Measurements from ENCODE around the gene STK39.

The STK39 gene

DNA sequence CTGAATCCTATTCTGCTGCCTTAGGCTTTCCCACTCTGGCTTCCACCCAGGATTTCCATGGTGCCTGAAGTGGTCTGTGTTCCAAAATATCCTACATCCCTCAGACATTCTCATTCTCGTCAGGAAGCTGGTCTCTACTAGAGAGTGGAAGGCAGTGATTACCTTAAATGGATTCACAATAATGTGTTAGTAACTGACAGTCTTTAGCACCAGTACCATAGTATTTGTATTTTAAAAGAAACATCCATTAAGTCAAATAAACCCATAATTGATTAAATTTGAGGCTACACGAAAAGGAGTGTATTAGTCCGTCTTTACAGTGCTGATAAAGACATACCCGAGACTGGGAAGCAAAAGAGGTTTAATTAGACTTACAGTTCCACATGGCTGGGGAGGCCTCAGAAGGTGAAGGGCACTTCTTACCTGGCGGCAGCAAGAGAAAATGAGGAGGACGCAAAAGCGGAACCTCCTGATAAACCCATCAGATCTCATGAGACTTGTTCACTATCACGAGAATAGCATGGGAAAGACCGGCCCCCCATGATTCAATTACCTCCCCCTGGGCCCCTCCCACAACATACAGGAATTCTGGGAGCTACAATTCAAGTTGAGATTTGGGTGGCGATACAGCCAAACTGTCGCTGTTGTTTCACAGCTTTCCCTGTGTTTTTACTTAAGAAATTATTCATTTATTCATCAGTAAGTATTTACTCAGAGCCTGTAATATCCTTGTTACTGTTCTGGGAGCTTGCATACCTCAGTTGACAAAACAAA, 306.5 kb downstream of the STK39 start:
- Histone ChIP-seq H3K79me2 (ENCODE audit: insufficient read depth, low read length) (no peaks in the 10 kb centered on the region), H3K4me3 (ENCODE audit: low read depth in 1 of 2, low read length in 2 of 2) (no peak overlapping the region), H3K9me3 (ENCODE audit: insufficient read depth, low read length, severe bottlenecking) (no peaks in the 10 kb centered on the region), H3K27me3 (ENCODE audit: insufficient read depth, low read length, poor library complexity) (peaks cover 3% of the 10 kb centered on the region), H4K20me1 (ENCODE audit: insufficient read depth, low read length) (no peaks in the 10 kb centered on the region), H3K4me2 (ENCODE audit: insufficient read depth, low read length) (no peak overlapping the region), H2AFZ (ENCODE audit: low read depth, low read length) (no peak overlapping the region), H3K27ac (ENCODE audit: low read length) (no peak overlapping the region), H3K4me1 (ENCODE audit: insufficient read depth, low read length) (no peaks in the 10 kb centered on the region), H3K9ac (ENCODE audit: low read depth, low read length) (no peak overlapping the region), H3K36me3 (ENCODE audit: insufficient read depth, low read length) (no peaks in the 10 kb centered on the region)
- no peak for TF ChIP-seq EZH2 (IDR thresholded peaks at IDR 0.05; ENCODE audit: borderline replicate concordance, low read depth, low read length, severe bottlenecking)
- TF ChIP-seq, protein P1, sequence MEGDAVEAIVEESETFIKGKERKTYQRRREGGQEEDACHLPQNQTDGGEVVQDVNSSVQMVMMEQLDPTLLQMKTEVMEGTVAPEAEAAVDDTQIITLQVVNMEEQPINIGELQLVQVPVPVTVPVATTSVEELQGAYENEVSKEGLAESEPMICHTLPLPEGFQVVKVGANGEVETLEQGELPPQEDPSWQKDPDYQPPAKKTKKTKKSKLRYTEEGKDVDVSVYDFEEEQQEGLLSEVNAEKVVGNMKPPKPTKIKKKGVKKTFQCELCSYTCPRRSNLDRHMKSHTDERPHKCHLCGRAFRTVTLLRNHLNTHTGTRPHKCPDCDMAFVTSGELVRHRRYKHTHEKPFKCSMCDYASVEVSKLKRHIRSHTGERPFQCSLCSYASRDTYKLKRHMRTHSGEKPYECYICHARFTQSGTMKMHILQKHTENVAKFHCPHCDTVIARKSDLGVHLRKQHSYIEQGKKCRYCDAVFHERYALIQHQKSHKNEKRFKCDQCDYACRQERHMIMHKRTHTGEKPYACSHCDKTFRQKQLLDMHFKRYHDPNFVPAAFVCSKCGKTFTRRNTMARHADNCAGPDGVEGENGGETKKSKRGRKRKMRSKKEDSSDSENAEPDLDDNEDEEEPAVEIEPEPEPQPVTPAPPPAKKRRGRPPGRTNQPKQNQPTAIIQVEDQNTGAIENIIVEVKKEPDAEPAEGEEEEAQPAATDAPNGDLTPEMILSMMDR (IDR thresholded peaks at IDR 0.05; ENCODE audit: borderline replicate concordance, extremely low read depth, low read length, poor library complexity, severe bottlenecking) = no peak
- ATAC-seq (ENCODE audit: insufficient read depth, low read depth) (no peak), DNase-seq (no peak)

DNA sequence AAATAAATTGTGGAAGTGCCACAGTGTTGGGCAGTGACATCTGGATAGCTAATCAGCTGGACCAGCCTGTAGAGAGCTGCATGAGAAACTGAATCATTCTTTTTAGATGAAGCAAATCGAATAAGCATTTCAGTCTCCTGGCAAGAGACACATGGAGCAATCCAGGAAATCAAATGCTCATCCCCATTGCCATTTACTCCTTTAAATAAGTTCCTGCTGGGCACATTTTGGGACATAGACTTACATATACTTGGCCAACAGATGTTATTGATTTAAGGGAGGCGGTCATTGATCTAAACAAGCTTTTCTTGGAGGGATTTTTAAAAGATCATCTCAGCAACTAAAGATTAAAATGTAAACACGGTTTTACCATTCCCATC, 307.1 kb downstream of the STK39 start:
- Histone ChIP-seq H3K27me3 (ENCODE audit: insufficient read depth, low read length, poor library complexity) (peaks cover 3% of the 10 kb centered on the region), H2AFZ (ENCODE audit: low read depth, low read length) (no peak overlapping the region), H3K4me2 (ENCODE audit: insufficient read depth, low read length) (no peak overlapping the region), H3K9me3 (ENCODE audit: insufficient read depth, low read length, severe bottlenecking) (no peaks in the 10 kb centered on the region), H3K4me1 (ENCODE audit: insufficient read depth, low read length) (no peaks in the 10 kb centered on the region), H4K20me1 (ENCODE audit: insufficient read depth, low read length) (no peaks in the 10 kb centered on the region), H3K27ac (ENCODE audit: low read length) (no peak overlapping the region), H3K79me2 (ENCODE audit: insufficient read depth, low read length) (no peaks in the 10 kb centered on the region), H3K36me3 (ENCODE audit: insufficient read depth, low read length) (no peaks in the 10 kb centered on the region), H3K9ac (ENCODE audit: low read depth, low read length) (no peak overlapping the region), H3K4me3 (ENCODE audit: low read depth in 1 of 2, low read length in 2 of 2) (no peak overlapping the region)
- no peak for TF ChIP-seq EZH2 (IDR thresholded peaks at IDR 0.05; ENCODE audit: borderline replicate concordance, low read depth, low read length, severe bottlenecking)
- TF ChIP-seq, protein P1 (IDR thresholded peaks at IDR 0.05; ENCODE audit: borderline replicate concordance, extremely low read depth, low read length, poor library complexity, severe bottlenecking) = no peak
- no peak for ATAC-seq (ENCODE audit: insufficient read depth, low read depth)
- no peak for DNase-seq

DNA sequence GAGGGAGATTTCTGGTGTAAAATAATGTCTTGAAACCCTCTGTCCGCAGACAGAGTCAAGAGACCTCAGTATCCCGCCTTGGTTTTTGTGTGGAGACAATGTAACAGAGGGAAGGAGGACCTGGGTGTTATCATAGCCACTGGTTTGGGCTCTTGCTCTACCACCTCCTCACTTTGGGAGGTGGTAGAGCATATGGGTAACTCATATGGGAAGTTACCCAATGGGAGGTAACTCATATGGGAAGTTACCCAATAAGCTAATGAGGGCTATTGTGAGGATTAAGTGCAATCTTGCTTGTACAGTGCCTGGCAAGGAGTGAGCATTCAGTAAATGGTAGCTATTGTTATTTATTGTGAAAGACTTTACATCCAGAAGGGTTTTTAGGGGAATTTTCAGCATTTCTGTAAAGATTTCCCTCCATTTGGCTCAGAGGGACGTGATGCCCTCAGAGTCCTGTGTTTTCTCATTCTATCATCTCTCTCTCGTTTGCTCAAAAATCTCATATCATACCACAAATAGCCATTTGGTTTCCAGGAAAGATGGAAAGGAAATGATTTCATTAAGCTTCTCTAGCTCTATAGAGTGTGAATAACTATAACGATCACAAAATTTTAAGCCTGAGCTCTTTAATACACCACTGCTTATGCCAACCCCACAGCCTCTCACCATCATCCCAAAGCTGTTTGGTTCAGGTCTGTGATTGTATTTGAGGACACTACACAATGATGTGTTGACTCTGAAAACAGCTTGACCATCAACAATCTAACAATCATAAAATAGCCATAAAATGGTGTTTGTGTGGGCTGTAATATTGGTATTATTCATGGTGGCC, 307.7 kb downstream of the STK39 start:
- Histone ChIP-seq H3K4me3 (ENCODE audit: low read depth in 1 of 2, low read length in 2 of 2) (no peak overlapping the region), H4K20me1 (ENCODE audit: insufficient read depth, low read length) (no peaks in the 10 kb centered on the region), H3K9ac (ENCODE audit: low read depth, low read length) (no peak overlapping the region), H3K4me1 (ENCODE audit: insufficient read depth, low read length) (no peaks in the 10 kb centered on the region), H3K27ac (ENCODE audit: low read length) (no peak overlapping the region), H3K27me3 (ENCODE audit: insufficient read depth, low read length, poor library complexity) (peaks cover 3% of the 10 kb centered on the region), H3K36me3 (ENCODE audit: insufficient read depth, low read length) (no peaks in the 10 kb centered on the region), H3K9me3 (ENCODE audit: insufficient read depth, low read length, severe bottlenecking) (no peaks in the 10 kb centered on the region), H3K4me2 (ENCODE audit: insufficient read depth, low read length) (no peak overlapping the region), H2AFZ (ENCODE audit: low read depth, low read length) (no peak overlapping the region), H3K79me2 (ENCODE audit: insufficient read depth, low read length) (no peaks in the 10 kb centered on the region)
- DNase-seq (no peak), ATAC-seq (ENCODE audit: insufficient read depth, low read depth) (no peak)
- no peak for TF ChIP-seq EZH2 (IDR thresholded peaks at IDR 0.05; ENCODE audit: borderline replicate concordance, low read depth, low read length, severe bottlenecking)
- TF ChIP-seq, protein P1 (IDR thresholded peaks at IDR 0.05; ENCODE audit: borderline replicate concordance, extremely low read depth, low read length, poor library complexity, severe bottlenecking) = no peak
